GM15510 (cell line): ENCODE results near the gene CKAP2L.
A peak's percentile ranks its signal among the peaks of the same experiment; 100 is the strongest.

Source experiments
- POLR2A ChIP-seq: IDR thresholded peaks from 3 replicates; pipeline ENCODE4 v1.6.1; 2011; ENCODE audit warnings: borderline replicate concordance; ENCODE audit not compliant: insufficient read length; ENCODE audit errors: extremely low read depth

CKAP2L gene

GRCh38 chr2:112764071-112765044 is at the start of gene CKAP2L:
Gene CKAP2L (minus strand): TSS chr2:112764609. CDS start chr2:112764598, 11 bp downstream.
- peak; percentile 54 for TF ChIP-seq POLR2A

- TF ChIP-seq POLR2A: no peak
Measured at GRCh38 chr2:112813280-112813966, 49.0 kb upstream of the CKAP2L start.

- TF ChIP-seq POLR2A: no peak
Measured at GRCh38 chr2:112812318-112813267, 48.2 kb upstream of the CKAP2L start.

GRCh38 chr2:112811841-112812306 is 47.5 kb upstream of the CKAP2L start:
- TF ChIP-seq POLR2A: no peak

- no peak for TF ChIP-seq POLR2A
Measured at GRCh38 chr2:112811276-112811831, 46.9 kb upstream of the CKAP2L start.

GRCh38 chr2:112809112-112809511 is 44.7 kb upstream of the CKAP2L start:
- no peak for TF ChIP-seq POLR2A

GRCh38 chr2:112807233-112807807 is 42.9 kb upstream of the CKAP2L start:
- TF ChIP-seq POLR2A: no peak

- no peak for TF ChIP-seq POLR2A
Measured at GRCh38 chr2:112805542-112805941, 41.1 kb upstream of the CKAP2L start.

GRCh38 chr2:112803691-112804521 is 39.5 kb upstream of the CKAP2L start:
- TF ChIP-seq POLR2A: no peak

- no peak for TF ChIP-seq POLR2A
Measured at GRCh38 chr2:112800881-112801583, 36.6 kb upstream of the CKAP2L start.

GRCh38 chr2:112798979-112799975 is 34.9 kb upstream of the CKAP2L start:
- TF ChIP-seq POLR2A: no peak

GRCh38 chr2:112796486-112796885 is 32.1 kb upstream of the CKAP2L start:
- no peak for TF ChIP-seq POLR2A

- TF ChIP-seq POLR2A: no peak
Measured at GRCh38 chr2:112795774-112796173, 31.4 kb upstream of the CKAP2L start.
